GM19438 (cell line): Measurements from ENCODE around the gene TBX18.

Experiments
- ATAC-seq: cut with Tn5 transposase; IDR thresholded peaks from one replicate; pipeline ENCODE4 v1.9.1; 2021; ENCODE audit warnings: low read depth; ENCODE audit not compliant: unreplicated experiment

TBX18 gene

GRCh38 chr6:84638286-84638685, 126.1 kb downstream of the TBX18 start:
- ATAC-seq, result no peak
